Nephron (organoid): ENCODE results near the gene HELLS.

Experiments
- H3K27ac Mint-ChIP-seq, 3 experiments: 2 replicates each; pipeline ENCODE4 v1.8.0; 2020; ENCODE audit warnings: mixed read lengths in 3 of 3, mild to moderate bottlenecking in 2 of 3, moderate library complexity in 1 of 3
- H3K27me3 Mint-ChIP-seq: 2 replicates; pipeline ENCODE4 v1.8.0; 2021; ENCODE audit warnings: low read depth, mild to moderate bottlenecking, moderate library complexity, mixed read lengths
- H3K36me3 Mint-ChIP-seq: 2 replicates; pipeline ENCODE4 v1.8.0; 2020; ENCODE audit warnings: low read depth, mixed read lengths
- H3K4me1 Mint-ChIP-seq: 2 replicates; pipeline ENCODE4 v1.8.0; 2020; ENCODE audit warnings: mixed read lengths
- H3K4me3 Mint-ChIP-seq, 3 experiments: 2 replicates each; pipeline ENCODE4 v1.8.0; 2020; ENCODE audit warnings: mild to moderate bottlenecking in 3 of 3, mixed read lengths in 3 of 3, moderate library complexity in 2 of 3
- H3K9me3 Mint-ChIP-seq: 2 replicates; pipeline ENCODE4 v1.8.0; 2020; ENCODE audit warnings: mixed read lengths
- CTCF ChIP-seq, 3 experiments: fragments of 200-600 bp; sonication (generic); IDR thresholded peaks; one replicate each; pipeline ENCODE4 v1.5.0; 2021; ENCODE audit warnings: antibody characterized with exemption in 3 of 3; ENCODE audit not compliant: unreplicated experiment in 3 of 3

HELLS gene

GRCh38 chr10:94545391-94546048 lies at the start of gene HELLS:
TSS of gene HELLS (plus strand) at chr10:94545788. CDS start at chr10:94545922, 134 bp downstream.
- Mint-ChIP-seq H3K27ac (peak within 1 kb of the TSS; percentile 93 to 96 (median 93)), H3K4me3 (peak within 1 kb of the TSS; percentile 95 to 100 (median 98)), H3K36me3 (peaks cover 7% of the 10 kb centered on the region), H3K9me3 (no peaks in the 10 kb centered on the region), H3K4me1 (peaks cover 20% of the 10 kb centered on the region), H3K27me3 (no peaks in the 10 kb centered on the region)
- TF ChIP-seq CTCF (IDR thresholded peaks at IDR 0.05; ENCODE audit: unreplicated experiment in 3 of 3) = no peak

- Mint-ChIP-seq H3K4me3 (no peak overlapping the region), H3K4me1 (no peaks in the 10 kb centered on the region), H3K36me3 (peaks cover 13% of the 10 kb centered on the region), H3K27ac (no peak overlapping the region), H3K27me3 (no peaks in the 10 kb centered on the region), H3K9me3 (no peaks in the 10 kb centered on the region)
- no peak for TF ChIP-seq CTCF (IDR thresholded peaks at IDR 0.05; ENCODE audit: unreplicated experiment in 3 of 3)
These were observed 49.6 kb upstream of the HELLS start for GRCh38 chr10:94496010-94496409.

- Mint-ChIP-seq H3K27me3 (no peaks in the 10 kb centered on the region), H3K36me3 (peaks cover 13% of the 10 kb centered on the region), H3K9me3 (no peaks in the 10 kb centered on the region), H3K4me1 (no peaks in the 10 kb centered on the region), H3K27ac (no peak overlapping the region), H3K4me3 (no peak overlapping the region)
- TF ChIP-seq CTCF (IDR thresholded peaks at IDR 0.05; ENCODE audit: unreplicated experiment in 3 of 3) = no peak
These were observed 48.9 kb upstream of the HELLS start for GRCh38 chr10:94496646-94497045.

- peaks cover 18% of the 10 kb centered on the region for H3K36me3 Mint-ChIP-seq
- no peaks in the 10 kb centered on the region for H3K9me3 Mint-ChIP-seq
- TF ChIP-seq CTCF (IDR thresholded peaks at IDR 0.05; ENCODE audit: unreplicated experiment in 3 of 3) = peak in 2 of 3 experiments; percentile 24
- H3K27me3 Mint-ChIP-seq = no peaks in the 10 kb centered on the region
- no peak overlapping the region for H3K27ac Mint-ChIP-seq
- H3K4me3 Mint-ChIP-seq = no peak overlapping the region
- no peaks in the 10 kb centered on the region for H3K4me1 Mint-ChIP-seq
These were observed 45.5 kb upstream of the HELLS start for GRCh38 chr10:94500063-94500462.

GRCh38 chr10:94521276-94522250 lies 24.0 kb upstream of the HELLS start:
- no peaks in the 10 kb centered on the region for H3K4me1 Mint-ChIP-seq
- no peaks in the 10 kb centered on the region for H3K9me3 Mint-ChIP-seq
- H3K36me3 Mint-ChIP-seq = peaks cover 18% of the 10 kb centered on the region
- no peak for TF ChIP-seq CTCF (IDR thresholded peaks at IDR 0.05; ENCODE audit: unreplicated experiment in 3 of 3)
- H3K27ac Mint-ChIP-seq = no peak overlapping the region
- H3K27me3 Mint-ChIP-seq = no peaks in the 10 kb centered on the region
- no peak overlapping the region for H3K4me3 Mint-ChIP-seq
